Nephron progenitor cell (in vitro differentiated cells): ENCODE measurements around the gene C8G.

ENCODE experiments used
- DNase-seq: peaks from one replicate; pipeline ENCODE4 v3.0.0; 2021
- H3K27ac Mint-ChIP-seq: 2 replicates; pipeline ENCODE4 v1.8.0; 2021; ENCODE audit warnings: mild to moderate bottlenecking, moderate library complexity, mixed read lengths
- H3K27me3 Mint-ChIP-seq: 2 replicates; pipeline ENCODE4 v1.8.0; 2021; ENCODE audit warnings: mild to moderate bottlenecking, low read depth, mixed read lengths; ENCODE audit not compliant: poor library complexity
- H3K36me3 Mint-ChIP-seq: 2 replicates; pipeline ENCODE4 v1.8.0; 2021; ENCODE audit warnings: low read depth, mixed read lengths
- H3K4me1 Mint-ChIP-seq: 2 replicates; pipeline ENCODE4 v1.8.0; 2021; ENCODE audit warnings: mixed read lengths
- H3K4me3 Mint-ChIP-seq: 2 replicates; pipeline ENCODE4 v1.8.0; 2021; ENCODE audit warnings: mild to moderate bottlenecking, moderate library complexity, mixed read lengths
- H3K9me3 Mint-ChIP-seq: 2 replicates; pipeline ENCODE4 v1.8.0; 2021; ENCODE audit warnings: mild to moderate bottlenecking, moderate library complexity, mixed read lengths
- CTCF ChIP-seq: fragments of 200-600 bp; sonication (generic); IDR thresholded peaks from 2 replicates; pipeline ENCODE4 v1.5.0; 2021; ENCODE audit warnings: antibody characterized with exemption

Gene C8G

GRCh38 chr9:136978073-136978864 is 33.2 kb downstream of the C8G start:
- Mint-ChIP-seq H3K4me3 (peak overlapping the region; percentile 60), H3K36me3 (no peaks in the 10 kb centered on the region), H3K27me3 (peaks cover 27% of the 10 kb centered on the region), H3K27ac (no peak overlapping the region), H3K4me1 (peaks cover 8% of the 10 kb centered on the region), H3K9me3 (no peaks in the 10 kb centered on the region)
- DNase-seq, result peak; percentile 93
- TF ChIP-seq CTCF, result no peak

- DNase-seq, result no peak
- Mint-ChIP-seq H3K27ac (no peak overlapping the region), H3K4me1 (peaks cover 13% of the 10 kb centered on the region), H3K4me3 (no peak overlapping the region), H3K27me3 (peaks cover 29% of the 10 kb centered on the region), H3K36me3 (no peaks in the 10 kb centered on the region), H3K9me3 (no peaks in the 10 kb centered on the region)
- no peak for TF ChIP-seq CTCF
These were observed 34.0 kb downstream of the C8G start for GRCh38 chr9:136978865-136979544.

- no peak for TF ChIP-seq CTCF
- peaks cover 15% of the 10 kb centered on the region for H3K4me1 Mint-ChIP-seq
- DNase-seq, result no peak
- no peaks in the 10 kb centered on the region for H3K36me3 Mint-ChIP-seq
- no peak overlapping the region for H3K27ac Mint-ChIP-seq
- H3K9me3 Mint-ChIP-seq, result no peaks in the 10 kb centered on the region
- H3K27me3 Mint-ChIP-seq, result peaks cover 24% of the 10 kb centered on the region
- no peak overlapping the region for H3K4me3 Mint-ChIP-seq
These were observed 34.9 kb downstream of the C8G start for GRCh38 chr9:136979769-136980587.

- Mint-ChIP-seq H3K4me1 (peaks cover 10% of the 10 kb centered on the region), H3K27me3 (peaks cover 20% of the 10 kb centered on the region), H3K36me3 (no peaks in the 10 kb centered on the region), H3K9me3 (no peaks in the 10 kb centered on the region), H3K27ac (no peak overlapping the region), H3K4me3 (no peak overlapping the region)
- DNase-seq, result peak; percentile 3
- no peak for TF ChIP-seq CTCF
These were observed 35.8 kb downstream of the C8G start for GRCh38 chr9:136980669-136981478.

- peaks cover 22% of the 10 kb centered on the region for H3K27me3 Mint-ChIP-seq
- H3K4me1 Mint-ChIP-seq, result peaks cover 15% of the 10 kb centered on the region
These were observed 36.7 kb downstream of the C8G start for GRCh38 chr9:136981588-136982231.

More at GRCh38 chr9:136981588-136982231, 36.7 kb downstream of the C8G start:
- peak; percentile 7 for DNase-seq
- no peaks in the 10 kb centered on the region for H3K9me3 Mint-ChIP-seq
- no peak for TF ChIP-seq CTCF
- no peaks in the 10 kb centered on the region for H3K36me3 Mint-ChIP-seq
- H3K27ac Mint-ChIP-seq, result no peak overlapping the region
- H3K4me3 Mint-ChIP-seq, result no peak overlapping the region
